ENCODE data around the gene ANKRD6.

GRCh38 chr6:89495961-89496535 is 63.1 kb downstream of the ANKRD6 start:
- TF ChIP-seq CTCF (IDR thresholded peaks at IDR 0.05) (no peak), POLR2AphosphoS5 (IDR thresholded peaks at IDR 0.05) (no peak)
